ENCODE data around the gene CD200.

CD200 gene

GRCh38 chr3:112373476-112373875 is 40.5 kb downstream of the CD200 start:
- TF ChIP-seq GABPA (IDR thresholded peaks at IDR 0.05; ENCODE audit: low read depth) (no peak), POLR2AphosphoS5 (IDR thresholded peaks at IDR 0.05; ENCODE audit: low read depth) (no peak), CTCF (IDR thresholded peaks at IDR 0.05; ENCODE audit: insufficient read depth, low read length) (no peak), SPI1 (IDR thresholded peaks at IDR 0.05; ENCODE audit: borderline replicate concordance, low read depth) (no peak), REST (IDR thresholded peaks at IDR 0.05; ENCODE audit: insufficient replicate concordance, low read depth) (no peak)
- Histone ChIP-seq H3K27me3 (ENCODE audit: insufficient read depth, poor library complexity, severe bottlenecking) (no peaks in the 10 kb centered on the region), H3K27ac (replicated peaks) (no peak overlapping the region), H3K4me3 (replicated peaks; ENCODE audit: insufficient read depth, low read length) (no peak overlapping the region)
- no peak for DNase-seq (ENCODE audit: low read depth in 1 of 2, low spot score in 1 of 2)

- DNase-seq (ENCODE audit: low read depth in 1 of 2, low spot score in 1 of 2) = peak in 1 of 2 experiments; percentile 18
- TF ChIP-seq SPI1 (IDR thresholded peaks at IDR 0.05; ENCODE audit: borderline replicate concordance, low read depth) (no peak), CTCF (IDR thresholded peaks at IDR 0.05; ENCODE audit: insufficient read depth, low read length) (no peak), POLR2AphosphoS5 (IDR thresholded peaks at IDR 0.05; ENCODE audit: low read depth) (no peak), REST (IDR thresholded peaks at IDR 0.05; ENCODE audit: insufficient replicate concordance, low read depth) (no peak), GABPA (IDR thresholded peaks at IDR 0.05; ENCODE audit: low read depth) (no peak)
- Histone ChIP-seq H3K27ac (replicated peaks) (no peak overlapping the region), H3K27me3 (ENCODE audit: insufficient read depth, poor library complexity, severe bottlenecking) (no peaks in the 10 kb centered on the region), H3K4me3 (replicated peaks; ENCODE audit: insufficient read depth, low read length) (no peak overlapping the region)
Measured at GRCh38 chr3:112373924-112374323, 41.0 kb downstream of the CD200 start.

GRCh38 chr3:112374333-112374734 is 41.4 kb downstream of the CD200 start:
- no peak for TF ChIP-seq CTCF (IDR thresholded peaks at IDR 0.05; ENCODE audit: insufficient read depth, low read length)
- TF ChIP-seq POLR2AphosphoS5 (IDR thresholded peaks at IDR 0.05; ENCODE audit: low read depth) = no peak
- TF ChIP-seq SPI1 (IDR thresholded peaks at IDR 0.05; ENCODE audit: borderline replicate concordance, low read depth) = no peak
- TF ChIP-seq GABPA (IDR thresholded peaks at IDR 0.05; ENCODE audit: low read depth) = no peak
- TF ChIP-seq REST (IDR thresholded peaks at IDR 0.05; ENCODE audit: insufficient replicate concordance, low read depth) = no peak
- DNase-seq (ENCODE audit: low read depth in 1 of 2, low spot score in 1 of 2) = no peak
- Histone ChIP-seq H3K4me3 (replicated peaks; ENCODE audit: insufficient read depth, low read length) (no peak overlapping the region), H3K27ac (replicated peaks) (no peak overlapping the region), H3K27me3 (ENCODE audit: insufficient read depth, poor library complexity, severe bottlenecking) (no peaks in the 10 kb centered on the region)

Measured in HL-60 (cell line).